Fibroblast of lung (primary cell): Measurements from ENCODE around the gene LTF.

Experiments
- CTCF ChIP-seq, 2 donors: IDR thresholded peaks in 1 of 2; conservative IDR thresholded peaks in 1 of 2; 1 replicate in 1 of 2; 2 replicates in 1 of 2; pipeline ENCODE4 v1.5.1; 2011 to 2012; ENCODE audit warnings: low read length in 2 of 2, control low read depth in 1 of 2, inconsistent platforms in 1 of 2, low read depth in 1 of 2, mild to moderate bottlenecking in 1 of 2
- EZH2 ChIP-seq: IDR thresholded peaks from 2 replicates; pipeline ENCODE4 v1.5.1; 2012; ENCODE audit warnings: low read length, control low read depth, mild to moderate bottlenecking; ENCODE audit errors: missing control alignments

GRCh38 chr3:46456118-46456517, 8.6 kb downstream of the LTF start:
- TF ChIP-seq EZH2 (no peak), CTCF (conservative IDR thresholded peaks at IDR 0.05 in 1 of 2, IDR thresholded peaks at IDR 0.05 in 1 of 2; ENCODE audit: low read depth in 1 of 2, low read length in 2 of 2) (no peak)
